Immature natural killer cell (primary cell): ENCODE measurements around the gene HTR1B. TPM values are rescaled to one million over a fixed set of nuclear protein-coding genes. Genes with fewer than 3 reads are reported as not detected.

Experiments used
- DNase-seq, 3 donors: peaks; one replicate each; pipeline ENCODE4 v3.0.0; 2022; ENCODE audit warnings: mixed read lengths in 1 of 3
- H3K27ac Mint-ChIP-seq, 6 donors: one replicate each; pipeline ENCODE4 v1.8.0; 2020; ENCODE audit warnings: mixed read lengths in 6 of 6, mild to moderate bottlenecking in 5 of 6, inconsistent platforms in 4 of 6, moderate library complexity in 3 of 6
- H3K27me3 Mint-ChIP-seq, 3 donors: one replicate each; pipeline ENCODE4 v1.8.0; 2020 to 2021; ENCODE audit warnings: low read depth in 3 of 3, mild to moderate bottlenecking in 3 of 3, mixed read lengths in 3 of 3, moderate library complexity in 3 of 3, inconsistent platforms in 1 of 3
- H3K36me3 Mint-ChIP-seq, 3 donors: one replicate each; pipeline ENCODE4 v1.8.0; 2020; ENCODE audit warnings: mixed read lengths in 3 of 3, inconsistent platforms in 2 of 3, mild to moderate bottlenecking in 2 of 3
- H3K4me1 Mint-ChIP-seq, 2 donors: one replicate each; pipeline ENCODE4 v1.8.0; 2020; ENCODE audit warnings: inconsistent platforms in 2 of 2, mild to moderate bottlenecking in 2 of 2, mixed read lengths in 2 of 2, moderate library complexity in 1 of 2
- H3K4me3 Mint-ChIP-seq, 5 donors: one replicate each; pipeline ENCODE4 v1.8.0; 2020; ENCODE audit warnings: mild to moderate bottlenecking in 5 of 5, mixed read lengths in 5 of 5, inconsistent platforms in 3 of 5, moderate library complexity in 3 of 5
- H3K9me3 Mint-ChIP-seq, 6 donors: one replicate each; pipeline ENCODE4 v1.8.0; 2020; ENCODE audit warnings: mild to moderate bottlenecking in 6 of 6, mixed read lengths in 6 of 6, inconsistent platforms in 4 of 6, moderate library complexity in 3 of 6
- polyA plus RNA-seq, 3 donors: library from polyadenylated mRNA; unstranded; fragments of 300-500 nt; fragmentation: Illumina TruSeq; gene quantifications; one replicate each; pipeline ENCODE4 v1.2.3, GENCODE V29; 2021

HTR1B gene
- polyA plus RNA-seq, 3 donors from 2014 or later, result not detected

DNA sequence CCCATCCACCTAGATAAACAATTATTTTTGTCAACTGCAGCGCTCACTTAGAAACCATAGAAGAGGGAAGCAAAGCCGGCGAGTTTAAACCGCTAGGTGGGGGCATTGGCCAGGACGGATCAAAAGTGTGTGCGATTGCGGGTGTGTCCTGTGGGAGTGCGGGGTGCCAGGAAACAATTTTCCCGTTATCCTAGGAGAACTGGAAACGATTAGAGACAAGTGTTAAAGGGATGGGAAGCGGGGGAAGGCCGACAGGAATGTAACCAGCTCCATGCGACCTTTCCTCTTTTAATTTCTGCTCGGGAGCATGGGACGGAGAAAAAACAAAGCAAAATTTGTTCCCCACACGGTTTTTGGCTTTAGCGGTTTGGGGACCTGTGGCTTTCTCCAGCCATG is 2.8 kb upstream of the HTR1B start:
- Mint-ChIP-seq H3K36me3 (peaks cover 0 to 11% (median 0%) of the 10 kb centered on the region in 3 donors), H3K27ac (peak overlapping the region in 1 of 6 donors; percentile 74), H3K27me3 (peaks cover 15 to 25% (median 20%) of the 10 kb centered on the region in 3 donors), H3K4me3 (peak overlapping the region; percentile 76 to 88 (median 81)), H3K9me3 (peaks cover 5 to 49% (median 21%) of the 10 kb centered on the region in 6 donors), H3K4me1 (peaks cover 11 to 28% of the 10 kb centered on the region in 2 donors)
- DNase-seq, result peak in 1 of 3 donors; percentile 22

DNA sequence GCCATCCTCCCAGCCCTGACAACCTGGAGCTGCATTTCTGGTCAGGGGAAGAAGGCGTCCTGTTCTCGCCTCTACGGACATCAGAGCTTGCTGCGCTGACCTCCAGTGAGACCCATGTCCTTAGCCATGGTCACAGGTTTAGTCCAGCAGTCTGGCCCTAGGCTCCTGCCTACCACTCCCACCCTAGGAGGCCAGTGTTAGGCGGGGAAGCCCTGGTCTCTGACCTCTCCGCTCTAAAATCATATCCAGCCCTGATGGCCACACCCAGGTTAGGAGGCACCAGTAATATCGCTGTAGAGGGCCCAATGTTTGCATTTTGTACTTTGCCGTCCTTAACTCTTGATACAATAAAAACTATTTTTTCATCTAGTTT is 1.2 kb upstream of the HTR1B start:
- peaks cover 0 to 11% (median 0%) of the 10 kb centered on the region in 3 donors for H3K36me3 Mint-ChIP-seq
- peaks cover 15 to 22% (median 20%) of the 10 kb centered on the region in 3 donors for H3K27me3 Mint-ChIP-seq
- peaks cover 5 to 55% (median 23%) of the 10 kb centered on the region in 6 donors for H3K9me3 Mint-ChIP-seq
- no peak for DNase-seq
- peaks cover 11 to 28% of the 10 kb centered on the region in 2 donors for H3K4me1 Mint-ChIP-seq
- no peak overlapping the region for H3K27ac Mint-ChIP-seq
- H3K4me3 Mint-ChIP-seq, result peak overlapping the region in 2 of 5 donors; percentile 9 to 27

DNA sequence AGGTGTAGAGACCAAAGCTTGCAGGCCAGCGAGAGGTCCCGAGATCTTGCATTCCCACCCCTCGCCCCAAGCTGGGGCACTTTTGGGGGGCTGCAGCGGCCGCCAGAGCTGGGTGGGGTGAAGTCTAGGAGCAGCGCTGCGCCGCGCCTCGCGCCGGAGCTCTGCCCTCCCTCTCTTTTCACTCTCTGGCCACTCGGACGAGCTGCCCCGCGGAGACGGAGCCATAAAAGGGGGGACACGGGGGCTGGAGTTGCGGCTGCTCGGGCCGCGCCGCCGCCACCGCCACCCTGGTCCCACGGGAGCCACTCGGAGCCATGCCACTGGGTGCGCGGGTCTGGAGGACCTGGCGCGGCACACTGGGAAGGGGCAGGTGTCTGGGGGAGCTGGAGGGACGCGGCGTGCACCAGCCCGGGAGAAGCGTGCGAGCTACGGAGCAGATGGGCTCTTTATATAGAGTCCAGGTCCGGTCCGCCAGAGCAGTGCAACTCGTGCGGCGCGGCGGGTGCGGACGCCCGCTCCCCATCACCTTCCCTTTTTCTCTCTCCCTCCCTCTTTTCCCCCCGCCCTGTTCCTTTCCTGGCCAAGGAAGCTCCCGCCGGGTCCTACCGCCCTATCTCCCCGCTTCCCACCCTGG is 687 bp upstream of the HTR1B start:
- no peak for DNase-seq
- Mint-ChIP-seq H3K9me3 (peaks cover 5 to 52% (median 22%) of the 10 kb centered on the region in 6 donors), H3K4me3 (peak overlapping the region in 2 of 5 donors; percentile 22 to 38), H3K27ac (no peak overlapping the region), H3K27me3 (peaks cover 15 to 22% (median 17%) of the 10 kb centered on the region in 3 donors), H3K36me3 (peaks cover 0 to 11% (median 0%) of the 10 kb centered on the region in 3 donors), H3K4me1 (peaks cover 11 to 28% of the 10 kb centered on the region in 2 donors)

DNA sequence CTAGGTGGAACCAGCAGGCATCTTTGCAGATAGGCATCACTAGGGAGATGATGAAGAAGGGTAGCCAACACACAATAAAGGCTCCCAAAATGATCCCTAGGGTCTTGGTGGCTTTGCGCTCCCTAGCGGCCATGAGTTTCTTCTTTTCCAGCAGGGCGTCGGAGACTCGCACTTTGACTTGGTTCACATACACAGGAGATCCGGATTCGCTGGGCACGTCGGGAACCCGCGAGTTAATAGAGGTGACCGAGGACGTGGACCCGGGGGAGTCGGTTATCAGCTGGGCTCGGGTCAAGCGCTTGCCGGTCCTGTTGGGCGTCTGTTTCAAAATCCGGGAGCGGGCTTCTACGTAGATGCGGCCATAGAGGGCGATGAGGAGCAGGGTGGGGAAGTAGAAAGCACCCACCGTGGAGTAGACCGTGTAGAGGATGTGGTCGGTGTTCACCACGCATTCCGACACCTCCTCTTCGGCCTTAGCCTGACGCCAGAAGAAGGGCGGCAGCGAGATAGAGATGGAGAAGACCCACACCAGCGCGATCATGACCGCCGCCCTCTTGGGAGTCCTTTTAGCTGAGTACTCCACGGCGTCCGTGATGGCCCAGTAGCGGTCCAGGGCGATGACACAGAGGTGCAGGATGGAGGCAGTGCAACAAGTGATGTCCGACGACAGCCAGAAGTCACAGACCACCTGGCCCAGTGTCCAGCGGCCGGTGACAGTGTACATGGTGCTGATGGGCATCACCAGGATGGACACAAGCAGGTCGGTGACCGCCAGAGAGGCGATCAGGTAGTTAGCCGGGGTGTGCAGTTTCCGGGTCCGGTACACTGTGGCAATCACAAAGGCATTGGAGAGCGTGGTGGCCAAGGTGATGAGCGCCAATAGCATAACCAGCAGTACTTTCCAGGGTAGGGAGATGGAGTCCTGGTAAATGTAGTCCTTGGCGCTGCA is 658 bp downstream of the HTR1B start:
- Mint-ChIP-seq H3K4me1 (peaks cover 11 to 28% of the 10 kb centered on the region in 2 donors), H3K27me3 (peaks cover 15 to 22% (median 16%) of the 10 kb centered on the region in 3 donors), H3K36me3 (peaks cover 0 to 10% (median 0%) of the 10 kb centered on the region in 3 donors), H3K27ac (no peak overlapping the region), H3K4me3 (peak overlapping the region; percentile 42 to 62 (median 56)), H3K9me3 (peaks cover 5 to 46% (median 23%) of the 10 kb centered on the region in 6 donors)
- DNase-seq, result peak in 1 of 3 donors; percentile 17

DNA sequence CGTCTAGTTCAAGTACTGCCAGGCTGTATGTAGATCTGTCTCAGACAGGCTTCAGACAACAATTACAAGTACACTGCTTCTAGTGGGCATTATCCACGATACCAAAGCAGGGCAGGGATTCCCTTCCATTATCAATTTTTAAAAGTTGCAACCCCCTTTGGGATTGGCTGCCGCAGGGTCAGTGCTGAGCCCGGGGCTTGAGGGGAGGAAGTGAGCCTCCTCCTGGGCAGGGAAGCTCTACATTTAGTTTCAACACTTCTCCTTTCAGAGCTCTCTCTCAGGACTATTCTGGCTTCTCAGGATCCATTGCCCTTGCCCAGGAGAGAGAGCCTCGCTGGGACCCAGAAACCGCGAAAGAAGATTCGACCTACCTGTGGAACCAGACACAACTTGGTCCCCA is 1.5 kb downstream of the HTR1B start:
- Mint-ChIP-seq H3K27ac (no peak overlapping the region), H3K4me1 (peaks cover 11 to 28% of the 10 kb centered on the region in 2 donors), H3K27me3 (peaks cover 15 to 25% (median 16%) of the 10 kb centered on the region in 3 donors), H3K4me3 (peak overlapping the region in 1 of 5 donors; percentile 60), H3K9me3 (peaks cover 5 to 42% (median 22%) of the 10 kb centered on the region in 6 donors), H3K36me3 (peaks cover 0 to 8% (median 0%) of the 10 kb centered on the region in 3 donors)
- no peak for DNase-seq

DNA sequence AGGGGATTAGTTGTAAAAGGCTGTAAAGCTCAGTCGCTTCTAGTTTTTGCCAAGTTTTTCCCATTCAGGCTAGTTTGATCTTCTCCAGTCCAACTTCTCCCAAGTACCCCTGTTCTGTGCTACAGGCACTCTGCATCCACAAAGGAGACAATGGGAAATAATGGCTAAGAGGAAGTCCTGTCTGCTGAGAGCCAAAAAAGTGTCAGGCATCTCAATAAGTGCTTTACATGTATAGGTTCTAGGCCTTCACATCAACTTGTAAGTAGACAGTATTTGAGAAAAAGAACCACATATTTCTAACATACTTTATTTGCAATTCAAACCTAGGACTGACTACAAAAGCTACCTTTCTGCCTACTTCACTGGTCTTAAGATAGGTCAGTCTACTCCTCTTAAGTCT is 4.9 kb downstream of the HTR1B start:
- Mint-ChIP-seq H3K36me3 (peaks cover 0 to 3% (median 0%) of the 10 kb centered on the region in 3 donors), H3K4me1 (peaks cover 2 to 11% of the 10 kb centered on the region in 2 donors), H3K27ac (no peak overlapping the region), H3K4me3 (no peak overlapping the region), H3K9me3 (peaks cover 0 to 22% (median 13%) of the 10 kb centered on the region in 6 donors), H3K27me3 (peaks cover 6 to 13% (median 10%) of the 10 kb centered on the region in 3 donors)
- no peak for DNase-seq

DNA sequence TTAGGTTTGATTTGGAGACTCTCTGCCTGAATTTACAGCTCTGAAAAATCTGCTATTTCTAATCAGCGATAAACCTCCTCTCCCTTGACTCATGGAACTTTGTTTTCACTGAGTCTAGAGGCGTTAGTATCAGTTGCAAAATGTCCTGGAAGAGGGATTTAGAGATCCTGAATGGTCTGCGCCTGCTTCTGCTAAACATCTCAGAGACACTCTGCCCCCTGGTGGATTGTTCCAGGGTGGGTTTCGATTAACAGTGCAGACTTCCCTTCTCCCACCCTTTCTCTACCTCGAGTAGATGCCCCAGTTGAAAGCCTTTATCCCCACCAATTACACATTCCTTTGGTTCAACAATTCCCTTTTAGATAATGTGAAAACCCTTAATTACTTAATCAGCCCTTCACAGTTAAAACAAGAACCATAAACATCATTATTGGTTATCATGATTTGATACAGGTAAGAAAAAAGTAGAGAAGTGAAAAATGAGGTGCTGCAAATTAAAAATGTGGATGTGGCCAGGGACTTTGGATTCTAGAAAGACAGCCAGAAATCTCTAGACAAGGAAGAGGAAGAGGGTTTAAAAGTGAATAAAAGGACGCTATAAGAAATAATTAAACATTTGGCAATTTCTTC is 5.5 kb downstream of the HTR1B start:
- H3K36me3 Mint-ChIP-seq, result peaks cover 0 to 3% (median 0%) of the 10 kb centered on the region in 3 donors
- H3K4me1 Mint-ChIP-seq, result peaks cover 2 to 8% of the 10 kb centered on the region in 2 donors
- H3K27me3 Mint-ChIP-seq, result peaks cover 3 to 10% (median 8%) of the 10 kb centered on the region in 3 donors
- peaks cover 0 to 22% (median 12%) of the 10 kb centered on the region in 6 donors for H3K9me3 Mint-ChIP-seq
- no peak overlapping the region for H3K4me3 Mint-ChIP-seq
- DNase-seq, result peak in 1 of 3 donors; percentile 13
- H3K27ac Mint-ChIP-seq, result no peak overlapping the region

DNA sequence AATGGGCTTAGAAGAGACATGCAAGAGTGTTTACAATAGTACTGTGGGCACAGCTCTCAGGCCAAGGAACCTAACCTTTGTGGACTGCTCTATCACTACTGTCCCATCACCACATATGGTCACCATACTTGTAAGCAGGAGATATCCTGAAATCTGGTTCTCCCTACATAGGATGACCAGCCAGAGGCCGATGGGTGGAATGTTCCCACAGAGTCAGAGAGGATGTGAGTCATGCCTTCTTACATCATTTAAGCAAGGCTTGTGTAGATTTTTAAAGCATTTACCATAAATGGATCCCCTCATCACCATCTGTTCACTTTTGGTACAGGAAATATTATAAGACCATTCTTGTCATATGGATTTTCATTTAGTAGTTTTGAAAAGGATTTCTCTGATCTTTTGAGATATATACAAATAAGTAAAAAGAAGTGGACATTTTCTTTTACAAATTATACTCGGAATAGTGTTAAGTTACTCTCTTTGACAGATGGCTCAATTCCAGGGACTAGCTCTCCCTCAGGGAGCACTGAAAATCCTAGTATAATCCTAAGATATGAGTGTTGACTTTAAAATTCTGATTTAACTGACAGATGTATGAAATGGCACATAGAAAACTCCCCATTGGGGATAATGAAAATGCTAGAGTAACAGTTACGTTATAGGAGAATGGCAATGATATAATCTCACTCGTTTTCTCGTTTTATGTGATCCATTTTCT is 6.6 kb downstream of the HTR1B start:
- Mint-ChIP-seq H3K27ac (no peak overlapping the region), H3K27me3 (peaks cover 0 to 4% (median 0%) of the 10 kb centered on the region in 3 donors), H3K4me1 (no peaks in the 10 kb centered on the region), H3K4me3 (no peak overlapping the region), H3K36me3 (no peaks in the 10 kb centered on the region), H3K9me3 (peaks cover 0 to 18% (median 3%) of the 10 kb centered on the region in 6 donors)
- DNase-seq, result no peak

DNA sequence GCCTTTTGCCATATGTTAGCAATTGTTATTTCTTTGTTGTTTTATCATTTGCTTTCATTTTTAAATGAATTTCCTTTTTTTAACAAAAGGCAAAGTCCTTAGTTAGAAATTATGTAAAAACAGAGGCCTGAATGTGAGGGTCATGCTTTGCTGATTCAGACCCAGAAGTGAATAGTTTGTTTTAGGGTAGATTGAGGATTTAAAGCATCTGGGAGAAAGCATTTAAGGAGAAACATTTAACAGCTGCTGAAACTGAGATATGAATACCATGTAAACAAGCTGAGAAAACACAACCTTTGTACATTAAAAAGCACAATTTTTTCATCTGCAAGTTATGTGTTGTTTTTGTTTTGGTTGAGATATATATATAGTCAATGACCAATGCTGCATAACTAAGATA is 8.0 kb downstream of the HTR1B start:
- Mint-ChIP-seq H3K9me3 (peaks cover 0 to 8% (median 2%) of the 10 kb centered on the region in 6 donors), H3K4me3 (no peak overlapping the region), H3K36me3 (no peaks in the 10 kb centered on the region), H3K27ac (no peak overlapping the region), H3K4me1 (no peaks in the 10 kb centered on the region), H3K27me3 (peaks cover 0 to 4% (median 0%) of the 10 kb centered on the region in 3 donors)
- DNase-seq, result no peak

DNA sequence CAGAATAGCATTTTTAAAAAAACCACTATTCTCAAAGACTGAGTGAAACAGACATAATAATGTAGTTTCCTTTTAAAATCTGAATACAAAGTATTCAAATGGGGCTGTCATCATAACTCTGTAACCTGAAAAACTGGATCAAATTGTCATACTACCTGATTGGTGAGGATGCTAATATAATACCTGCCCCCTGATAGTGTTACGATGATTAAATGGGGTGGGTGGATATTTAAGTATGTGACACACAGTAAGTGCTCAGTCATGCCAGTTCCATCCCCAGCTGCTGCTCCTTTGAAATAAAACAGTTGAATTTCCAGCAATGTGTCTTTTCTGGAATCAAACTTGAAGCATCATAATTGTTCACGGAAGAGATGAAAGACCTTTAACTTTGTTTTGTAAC is 8.9 kb downstream of the HTR1B start:
- Mint-ChIP-seq H3K4me1 (no peaks in the 10 kb centered on the region), H3K4me3 (no peak overlapping the region), H3K27me3 (peaks cover 0 to 4% (median 0%) of the 10 kb centered on the region in 3 donors), H3K27ac (no peak overlapping the region), H3K9me3 (peaks cover 0 to 4% (median 2%) of the 10 kb centered on the region in 6 donors), H3K36me3 (no peaks in the 10 kb centered on the region)
- DNase-seq, result no peak

DNA sequence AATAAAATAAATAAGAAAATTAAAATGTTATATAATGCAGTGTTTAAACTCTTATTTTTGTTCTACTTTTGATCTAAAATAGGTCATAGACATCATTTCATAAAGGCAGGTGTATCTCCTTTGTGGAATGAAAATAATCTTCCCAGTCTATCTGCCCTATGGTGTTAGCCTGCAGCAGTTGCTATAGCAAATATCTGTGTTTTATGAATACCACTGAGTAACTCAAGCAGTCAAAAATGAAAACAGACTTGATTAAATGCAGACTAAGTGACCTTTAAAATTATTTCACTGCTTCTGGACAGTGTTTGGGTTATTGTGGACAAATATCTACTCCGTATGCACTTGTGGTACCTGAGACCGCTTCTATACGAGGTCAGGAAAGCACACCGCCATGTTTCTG is 11.8 kb downstream of the HTR1B start:
- Mint-ChIP-seq H3K4me3 (no peak overlapping the region), H3K9me3 (peaks cover 0 to 6% (median 2%) of the 10 kb centered on the region in 6 donors), H3K4me1 (no peaks in the 10 kb centered on the region), H3K36me3 (no peaks in the 10 kb centered on the region), H3K27ac (no peak overlapping the region), H3K27me3 (no peaks in the 10 kb centered on the region)
- DNase-seq, result no peak

DNA sequence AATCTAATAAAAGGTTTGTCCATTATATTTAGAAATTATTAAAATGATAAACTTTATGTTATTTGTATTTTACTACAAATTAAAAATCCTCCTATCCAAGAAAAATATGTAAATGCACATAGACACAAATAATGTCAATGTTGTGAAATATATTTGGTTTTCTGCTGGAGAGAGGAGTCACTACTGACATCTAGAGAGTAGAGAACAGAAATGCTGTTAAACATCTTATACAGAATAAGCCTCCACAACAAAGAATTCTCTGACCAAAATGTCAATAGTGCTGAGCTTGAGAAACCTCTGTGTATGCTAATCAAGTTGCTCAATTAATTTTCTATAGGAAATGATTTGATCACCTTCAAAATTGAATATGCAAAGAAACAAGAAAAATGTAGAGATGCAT is 12.4 kb downstream of the HTR1B start:
- H3K36me3 Mint-ChIP-seq, result no peaks in the 10 kb centered on the region
- H3K27ac Mint-ChIP-seq, result no peak overlapping the region
- no peak for DNase-seq
- H3K9me3 Mint-ChIP-seq, result peaks cover 0 to 6% (median 2%) of the 10 kb centered on the region in 6 donors
- H3K4me1 Mint-ChIP-seq, result no peaks in the 10 kb centered on the region
- H3K4me3 Mint-ChIP-seq, result no peak overlapping the region
- H3K27me3 Mint-ChIP-seq, result no peaks in the 10 kb centered on the region

DNA sequence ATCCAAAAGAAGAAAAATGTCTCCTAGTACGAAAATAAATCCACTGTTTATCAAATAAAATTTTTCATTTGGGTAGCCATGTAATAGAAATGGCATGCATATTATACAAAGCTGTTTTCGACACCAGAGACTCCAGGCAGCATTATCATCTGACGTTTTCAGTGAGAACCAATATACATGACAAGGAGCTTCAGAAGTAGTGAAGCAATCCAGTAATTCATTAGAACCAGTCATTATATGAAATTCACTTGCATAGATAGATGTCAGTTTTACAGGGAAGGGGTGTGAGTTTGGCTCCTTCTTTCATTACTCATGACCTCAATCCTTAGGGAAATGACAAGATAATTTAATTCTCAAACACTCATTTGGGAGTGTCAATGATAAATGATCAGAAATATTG is 14.7 kb downstream of the HTR1B start:
- Mint-ChIP-seq H3K9me3 (peaks cover 0 to 6% (median 3%) of the 10 kb centered on the region in 6 donors), H3K36me3 (no peaks in the 10 kb centered on the region), H3K4me3 (no peak overlapping the region), H3K27me3 (no peaks in the 10 kb centered on the region), H3K4me1 (no peaks in the 10 kb centered on the region), H3K27ac (no peak overlapping the region)
- DNase-seq, result no peak
